ENCODE data around the gene SPATA33.

Gene SPATA33

DNA sequence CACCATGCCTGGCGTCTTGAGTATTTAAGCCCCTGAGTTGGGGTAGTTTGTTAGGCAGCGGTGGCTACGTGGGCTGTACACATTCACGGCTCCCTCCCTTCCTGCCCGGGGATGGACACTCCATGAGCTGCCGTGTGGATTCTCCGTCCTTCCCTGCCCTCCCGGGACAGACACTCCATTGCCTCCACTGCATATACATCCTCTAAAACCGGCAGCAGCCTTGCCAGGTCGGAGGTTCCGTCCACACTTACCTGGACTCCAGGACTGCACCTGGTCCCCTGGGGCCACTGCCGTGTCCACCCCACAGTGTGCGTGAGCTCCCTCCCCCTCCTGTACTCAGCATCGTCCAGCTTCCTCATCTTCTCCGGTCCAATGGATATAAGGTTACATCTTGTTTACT, 47.4 kb downstream of the SPATA33 start:
- Histone ChIP-seq H3K27ac (no peak overlapping the region), H3K4me3 (no peak overlapping the region)
- TF ChIP-seq, protein P1, sequence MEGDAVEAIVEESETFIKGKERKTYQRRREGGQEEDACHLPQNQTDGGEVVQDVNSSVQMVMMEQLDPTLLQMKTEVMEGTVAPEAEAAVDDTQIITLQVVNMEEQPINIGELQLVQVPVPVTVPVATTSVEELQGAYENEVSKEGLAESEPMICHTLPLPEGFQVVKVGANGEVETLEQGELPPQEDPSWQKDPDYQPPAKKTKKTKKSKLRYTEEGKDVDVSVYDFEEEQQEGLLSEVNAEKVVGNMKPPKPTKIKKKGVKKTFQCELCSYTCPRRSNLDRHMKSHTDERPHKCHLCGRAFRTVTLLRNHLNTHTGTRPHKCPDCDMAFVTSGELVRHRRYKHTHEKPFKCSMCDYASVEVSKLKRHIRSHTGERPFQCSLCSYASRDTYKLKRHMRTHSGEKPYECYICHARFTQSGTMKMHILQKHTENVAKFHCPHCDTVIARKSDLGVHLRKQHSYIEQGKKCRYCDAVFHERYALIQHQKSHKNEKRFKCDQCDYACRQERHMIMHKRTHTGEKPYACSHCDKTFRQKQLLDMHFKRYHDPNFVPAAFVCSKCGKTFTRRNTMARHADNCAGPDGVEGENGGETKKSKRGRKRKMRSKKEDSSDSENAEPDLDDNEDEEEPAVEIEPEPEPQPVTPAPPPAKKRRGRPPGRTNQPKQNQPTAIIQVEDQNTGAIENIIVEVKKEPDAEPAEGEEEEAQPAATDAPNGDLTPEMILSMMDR (IDR thresholded peaks at IDR 0.05), result no peak
- DNase-seq (ENCODE audit: low spot score), result no peak

DNA sequence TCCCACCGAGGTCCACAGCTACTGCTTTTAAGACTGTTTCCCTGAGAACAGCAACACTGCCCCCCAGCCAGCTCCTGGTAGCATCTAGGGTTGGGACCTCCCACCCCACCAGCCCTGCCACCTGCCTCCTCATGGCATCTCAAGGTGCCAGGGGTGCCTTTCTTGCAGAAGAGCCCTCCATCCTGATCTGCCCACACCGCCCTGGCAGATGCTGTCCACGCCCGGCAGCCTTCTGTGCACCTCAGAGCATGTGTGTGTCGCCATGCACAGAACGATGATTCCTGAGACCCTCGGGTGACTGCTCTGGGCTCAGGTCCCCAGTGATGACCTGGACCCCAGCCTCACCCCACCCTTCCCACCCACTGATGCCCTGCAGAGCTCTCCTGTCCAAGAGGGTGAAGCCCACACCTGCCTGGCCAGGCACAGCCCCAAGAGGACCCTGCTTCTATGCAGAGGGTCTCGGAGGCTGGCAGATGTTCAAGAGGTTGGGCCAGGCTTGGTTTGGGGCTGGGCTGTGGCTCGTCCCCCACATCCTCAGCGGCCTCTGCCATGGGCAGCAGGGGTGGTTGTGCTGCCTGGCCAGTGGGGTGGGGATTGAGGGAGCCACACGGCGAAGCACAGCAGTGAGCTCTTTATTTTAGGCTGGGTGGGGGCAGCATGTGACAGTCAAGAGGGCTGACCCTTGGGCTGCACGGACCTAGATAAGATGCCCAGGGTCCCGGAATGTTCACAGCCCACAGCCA, 49.1 kb downstream of the SPATA33 start:
- TF ChIP-seq, protein P1 (IDR thresholded peaks at IDR 0.05), result no peak
- Histone ChIP-seq H3K27ac (no peak overlapping the region), H3K4me3 (no peak overlapping the region)
- DNase-seq (ENCODE audit: low spot score), result no peak

DNA sequence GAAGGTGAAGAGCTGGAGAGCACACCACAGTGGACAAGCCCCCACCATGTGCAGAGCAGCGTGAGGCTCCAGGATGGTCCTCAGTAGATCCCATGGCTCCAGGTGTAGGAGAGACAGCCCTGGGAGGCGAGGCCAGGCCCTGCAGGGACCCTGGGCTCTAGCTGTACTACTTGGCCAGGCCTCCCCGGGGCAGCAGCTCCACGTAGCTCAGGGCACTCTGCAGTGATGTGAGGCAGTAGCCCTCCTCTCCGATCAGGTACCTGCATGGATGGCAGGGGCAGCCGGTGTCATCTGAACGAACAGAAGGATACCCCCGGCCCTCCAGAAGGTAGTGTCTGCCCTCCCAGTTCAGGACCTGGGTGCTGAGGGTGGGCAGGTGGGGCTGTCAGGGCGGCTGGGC, 50.1 kb downstream of the SPATA33 start:
- no peak overlapping the region for H3K4me3 ChIP-seq
- no peak for DNase-seq (ENCODE audit: low spot score)
- H3K27ac ChIP-seq, result no peak overlapping the region
- TF ChIP-seq, protein P1 (IDR thresholded peaks at IDR 0.05), result no peak

DNA sequence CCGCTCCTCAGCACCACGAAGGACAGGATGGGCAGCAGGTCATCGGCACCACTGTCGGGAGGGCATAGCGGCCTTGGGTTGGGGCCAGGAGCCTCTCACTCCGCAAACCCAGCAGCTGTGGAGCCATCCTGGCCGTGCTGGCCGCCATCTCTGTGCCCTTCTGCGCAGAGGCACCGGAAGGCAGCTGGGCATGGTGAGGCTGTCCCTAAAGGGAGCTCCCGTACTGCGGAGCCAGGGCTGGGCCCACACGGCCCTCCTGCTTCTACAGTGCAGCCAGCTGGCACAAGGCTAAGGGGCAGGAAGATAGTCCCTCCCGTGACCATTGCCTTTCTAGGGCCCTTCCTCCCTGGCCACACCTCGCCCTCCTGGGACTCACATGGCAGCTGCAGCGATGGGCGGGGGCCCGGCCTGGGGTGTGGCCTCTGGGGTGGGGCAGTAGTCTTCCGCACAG, 50.9 kb downstream of the SPATA33 start:
- no peak overlapping the region for H3K27ac ChIP-seq
- no peak overlapping the region for H3K4me3 ChIP-seq
- DNase-seq (ENCODE audit: low spot score), result no peak
- TF ChIP-seq, protein P1 (IDR thresholded peaks at IDR 0.05), result no peak

DNA sequence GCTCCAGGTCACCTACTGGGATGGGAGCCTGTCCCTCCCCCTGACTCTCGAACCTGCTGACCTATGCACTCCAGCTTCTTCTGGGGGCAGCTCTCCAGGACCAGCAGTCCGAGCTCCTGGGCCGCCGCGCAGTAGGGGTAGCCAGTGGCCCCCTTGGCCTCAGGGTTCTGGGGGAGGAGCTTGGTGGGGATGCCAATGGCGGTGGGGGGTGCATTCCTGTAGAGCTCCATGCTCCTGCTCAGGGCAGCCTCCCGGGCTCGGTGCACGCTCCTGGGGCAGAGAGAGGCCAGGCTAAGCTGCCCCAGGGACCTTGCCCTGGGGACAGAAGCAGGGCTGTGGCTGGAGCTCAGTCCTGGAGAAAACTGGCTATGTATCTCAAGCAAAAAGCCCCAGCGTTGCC, 51.5 kb downstream of the SPATA33 start:
- DNase-seq (ENCODE audit: low spot score), result no peak
- Histone ChIP-seq H3K4me3 (no peak overlapping the region), H3K27ac (no peak overlapping the region)
- TF ChIP-seq, protein P1 (IDR thresholded peaks at IDR 0.05), result no peak

DNA sequence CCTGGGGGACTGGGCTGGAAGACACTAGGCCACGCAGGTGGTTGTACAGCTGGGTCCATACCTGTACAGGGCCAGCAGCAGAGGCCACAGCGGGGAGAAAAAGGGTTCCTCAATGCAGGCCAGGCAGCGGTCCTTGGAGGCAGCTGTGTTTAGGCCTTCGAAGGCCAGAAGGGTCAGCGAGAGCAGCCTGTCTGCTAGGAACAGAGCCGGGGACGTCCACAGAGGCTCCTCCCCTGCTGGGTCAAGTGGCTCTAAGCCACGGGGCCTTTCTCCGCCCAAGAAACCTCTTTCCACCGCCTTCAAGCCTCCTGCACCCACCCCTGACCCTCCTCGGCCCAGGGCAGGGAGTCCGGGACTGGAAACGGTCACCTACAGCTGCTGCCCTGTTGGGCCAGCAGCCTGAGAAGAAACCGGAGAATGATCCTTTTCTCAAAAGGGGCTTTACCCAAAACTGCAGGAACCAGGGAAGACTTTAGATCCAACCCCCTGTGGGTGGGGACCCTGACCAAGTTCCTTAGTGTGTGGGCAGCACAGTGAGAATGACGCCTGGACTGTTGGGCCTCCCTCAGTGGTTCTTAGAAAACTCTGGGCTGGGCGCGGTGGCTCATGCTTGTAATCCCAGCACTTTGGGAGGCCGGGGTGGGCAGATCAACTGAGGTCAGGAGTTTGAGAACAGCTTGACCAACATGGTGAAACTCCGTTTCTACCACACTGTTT, 52.2 kb downstream of the SPATA33 start:
- Histone ChIP-seq H3K4me3 (no peak overlapping the region), H3K27ac (no peak overlapping the region)
- TF ChIP-seq, protein P1 (IDR thresholded peaks at IDR 0.05), result no peak
- DNase-seq (ENCODE audit: low spot score), result no peak
